Natural killer cell (primary cell): ENCODE results near the gene KERA. TPM values are rescaled to one million over a fixed set of nuclear protein-coding genes. Genes with fewer than 3 reads are reported as not detected.

Experiments used
- ATAC-seq, 3 donors: fragments of 150-1000 bp in 2 of 3; fragments of 200-7000 bp in 1 of 3; cut with Tn5 transposase; 1 replicate in 1 of 3; 2 replicates in 2 of 3; pipeline ENCODE4 v1.10.0; 2021; ENCODE audit warnings: mild to moderate bottlenecking in 2 of 3, moderate library complexity in 2 of 3
- DNase-seq, 2 donors: peaks; one replicate each; pipeline versions ENCODE4 v3.0.0 to v3.0.0-alpha.2; 2013 to 2021; ENCODE audit warnings: mixed read lengths in 1 of 2
- H3K27ac ChIP-seq: one replicate; pipeline ENCODE4 v1.5.1; 2013; ENCODE audit warnings: mild to moderate bottlenecking, low read length
- H3K27me3 ChIP-seq: one replicate; pipeline ENCODE4 v1.6.1; 2013; ENCODE audit warnings: low read length; ENCODE audit not compliant: control insufficient read depth, insufficient read depth
- H3K36me3 ChIP-seq: one replicate; pipeline ENCODE4 v1.6.1; 2013; ENCODE audit warnings: low read length; ENCODE audit not compliant: control insufficient read depth, insufficient read depth
- H3K4me1 ChIP-seq: one replicate; pipeline ENCODE4 v1.6.1; 2013; ENCODE audit warnings: low read length; ENCODE audit not compliant: control insufficient read depth, insufficient read depth
- H3K4me3 ChIP-seq: one replicate; pipeline ENCODE4 v1.5.1; 2013; ENCODE audit warnings: low read length
- H3K9me3 ChIP-seq: one replicate; pipeline ENCODE4 v1.6.1; 2013; ENCODE audit warnings: low read length; ENCODE audit not compliant: control insufficient read depth, insufficient read depth
- H3K27ac Mint-ChIP-seq, 2 donors: one replicate each; pipeline ENCODE4 v1.8.0; 2022; ENCODE audit warnings: mild to moderate bottlenecking in 2 of 2, mixed read lengths in 2 of 2, moderate library complexity in 1 of 2
- H3K27me3 Mint-ChIP-seq, 2 donors: one replicate each; pipeline ENCODE4 v1.8.0; 2022; ENCODE audit warnings: low read depth in 2 of 2, mixed read lengths in 2 of 2
- H3K36me3 Mint-ChIP-seq: one replicate; pipeline ENCODE4 v1.8.0; 2022; ENCODE audit warnings: mixed read lengths
- H3K4me1 Mint-ChIP-seq, 2 donors: one replicate each; pipeline ENCODE4 v1.8.0; 2022; ENCODE audit warnings: mixed read lengths in 2 of 2
- H3K4me3 Mint-ChIP-seq: one replicate; pipeline ENCODE4 v1.8.0; 2022; ENCODE audit warnings: mild to moderate bottlenecking, moderate library complexity, mixed read lengths
- H3K9me3 Mint-ChIP-seq, 2 donors: one replicate each; pipeline ENCODE4 v1.8.0; 2022; ENCODE audit warnings: mixed read lengths in 2 of 2
- WGBS: methylation state at CpG from one replicate; pipeline ENCODE4 v1.1.7; 2013; ENCODE audit warnings: missing lambda C conversion rate; ENCODE audit not compliant: insufficient coverage; 5-methylcytosine and 5-hydroxymethylcytosine counted together
- intact Hi-C: fragments of 100-400 bp; cut with micrococcal nuclease; formaldehyde crosslinking; loops from one replicate; pipeline ENCODE4 v1.14.2; 2022
- total RNA-seq, 4 donors: library from RNA; stranded (reverse); fragments of 120-200 nt in 1 of 4; gene quantifications; one replicate each; pipeline versions ENCODE4 v1.2.3 to v1.2.4, GENCODE V29; 2013 to 2022
- TF ChIP-seq, protein P1 (sequence below): fragments of 200-600 bp; IDR thresholded peaks from one replicate; pipeline ENCODE4 v1.8.0; 2022; ENCODE audit warnings: antibody characterized with exemption

KERA gene
- total RNA-seq, 3 donors from 2014 or later (not counting 1 experiment from before 2014, with no cell fraction given): not detected

DNA sequence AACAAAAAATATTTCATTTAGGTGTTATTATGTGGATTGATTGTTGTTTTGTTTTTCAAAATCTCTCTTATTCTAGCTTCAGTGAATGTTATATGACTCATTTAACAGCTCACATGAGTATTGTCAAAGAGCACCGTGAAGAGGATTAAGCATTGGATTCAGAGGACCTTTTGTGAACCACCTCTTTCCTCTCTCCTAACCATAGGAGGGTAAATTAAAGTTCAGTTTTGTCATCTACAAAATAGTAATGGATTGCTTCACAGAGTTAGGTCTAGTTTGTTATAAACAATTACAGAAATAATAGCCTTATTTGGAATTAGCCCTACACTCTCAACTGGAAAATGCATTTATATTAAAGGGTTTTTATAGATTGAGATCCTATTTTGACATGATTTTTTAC, 962 bp upstream of the KERA start:
- no CpG with 5 or more reads among the region's 1 CpG for WGBS
- H3K9me3 Mint-ChIP-seq: peaks cover 0 to 2% of the 10 kb centered on the region in 2 donors
- H3K27ac Mint-ChIP-seq: no peak overlapping the region
- H3K4me1 Mint-ChIP-seq: no peaks in the 10 kb centered on the region
- H3K27me3 Mint-ChIP-seq: no peaks in the 10 kb centered on the region
- no peaks in the 10 kb centered on the region for H3K36me3 Mint-ChIP-seq
- no peak for DNase-seq
- intact Hi-C loops: no loop called here
- Histone ChIP-seq H3K4me3 (no peak overlapping the region), H3K9me3 (no peaks in the 10 kb centered on the region), H3K27ac (no peak overlapping the region), H3K27me3 (no peaks in the 10 kb centered on the region), H3K36me3 (no peaks in the 10 kb centered on the region), H3K4me1 (no peaks in the 10 kb centered on the region)
- H3K4me3 Mint-ChIP-seq: no peak overlapping the region
- TF ChIP-seq, protein P1, sequence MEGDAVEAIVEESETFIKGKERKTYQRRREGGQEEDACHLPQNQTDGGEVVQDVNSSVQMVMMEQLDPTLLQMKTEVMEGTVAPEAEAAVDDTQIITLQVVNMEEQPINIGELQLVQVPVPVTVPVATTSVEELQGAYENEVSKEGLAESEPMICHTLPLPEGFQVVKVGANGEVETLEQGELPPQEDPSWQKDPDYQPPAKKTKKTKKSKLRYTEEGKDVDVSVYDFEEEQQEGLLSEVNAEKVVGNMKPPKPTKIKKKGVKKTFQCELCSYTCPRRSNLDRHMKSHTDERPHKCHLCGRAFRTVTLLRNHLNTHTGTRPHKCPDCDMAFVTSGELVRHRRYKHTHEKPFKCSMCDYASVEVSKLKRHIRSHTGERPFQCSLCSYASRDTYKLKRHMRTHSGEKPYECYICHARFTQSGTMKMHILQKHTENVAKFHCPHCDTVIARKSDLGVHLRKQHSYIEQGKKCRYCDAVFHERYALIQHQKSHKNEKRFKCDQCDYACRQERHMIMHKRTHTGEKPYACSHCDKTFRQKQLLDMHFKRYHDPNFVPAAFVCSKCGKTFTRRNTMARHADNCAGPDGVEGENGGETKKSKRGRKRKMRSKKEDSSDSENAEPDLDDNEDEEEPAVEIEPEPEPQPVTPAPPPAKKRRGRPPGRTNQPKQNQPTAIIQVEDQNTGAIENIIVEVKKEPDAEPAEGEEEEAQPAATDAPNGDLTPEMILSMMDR: no peak
- no peak for ATAC-seq

DNA sequence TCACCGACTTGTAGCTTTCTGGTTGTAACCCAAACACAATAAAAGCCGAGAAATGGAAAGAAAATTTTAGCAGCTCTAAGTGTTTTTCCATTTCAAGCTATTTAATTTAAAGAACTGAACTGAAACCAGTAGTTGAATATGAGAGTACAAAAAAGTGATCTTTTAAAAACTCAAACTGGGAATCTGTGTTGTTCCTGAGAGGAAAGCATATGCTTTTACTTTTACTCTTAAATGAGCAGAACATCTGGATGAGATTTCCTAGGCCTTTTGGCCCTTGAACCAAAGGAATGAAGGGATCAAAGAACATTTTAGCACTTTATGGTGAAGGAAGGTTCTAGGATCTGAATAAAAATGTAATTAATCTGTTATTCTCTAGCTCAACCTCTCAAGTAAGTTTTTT, 1.3 kb downstream of the KERA start:
- TF ChIP-seq, protein P1: no peak
- Histone ChIP-seq H3K4me3 (no peak overlapping the region), H3K36me3 (no peaks in the 10 kb centered on the region), H3K9me3 (no peaks in the 10 kb centered on the region), H3K27me3 (no peaks in the 10 kb centered on the region), H3K27ac (no peak overlapping the region), H3K4me1 (no peaks in the 10 kb centered on the region)
- DNase-seq: no peak
- no peaks in the 10 kb centered on the region for H3K9me3 Mint-ChIP-seq
- ATAC-seq: no peak
- 78% methylated on average over 2 of the region's 2 CpGs for WGBS
- intact Hi-C loops: no loop called here
- H3K4me1 Mint-ChIP-seq: no peaks in the 10 kb centered on the region
- no peak overlapping the region for H3K27ac Mint-ChIP-seq
- H3K36me3 Mint-ChIP-seq: no peaks in the 10 kb centered on the region
- no peaks in the 10 kb centered on the region for H3K27me3 Mint-ChIP-seq
- no peak overlapping the region for H3K4me3 Mint-ChIP-seq

DNA sequence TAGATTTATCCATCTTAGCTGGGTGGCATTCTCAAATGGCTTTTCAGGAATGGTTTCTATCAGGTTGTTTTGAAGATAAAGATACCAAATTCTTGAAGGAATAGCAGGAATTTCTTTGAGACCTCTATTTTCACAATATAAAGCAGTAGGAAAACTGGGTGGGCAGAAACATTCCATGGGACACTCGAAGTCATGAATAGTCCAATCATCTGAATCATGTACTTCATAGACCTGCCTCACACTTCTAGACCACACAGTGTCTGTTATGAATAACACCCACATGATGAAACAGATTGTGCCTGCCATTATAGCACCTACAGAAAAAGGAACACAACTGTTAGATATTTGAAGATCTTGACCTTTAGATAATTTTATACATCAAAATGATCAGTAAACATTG, 1.8 kb downstream of the KERA start:
- Mint-ChIP-seq H3K4me3 (no peak overlapping the region), H3K27ac (no peak overlapping the region), H3K9me3 (no peaks in the 10 kb centered on the region), H3K4me1 (no peaks in the 10 kb centered on the region), H3K36me3 (no peaks in the 10 kb centered on the region), H3K27me3 (no peaks in the 10 kb centered on the region)
- ATAC-seq (peak in 1 of 3 donors; percentile 48), DNase-seq (no peak)
- Histone ChIP-seq H3K36me3 (no peaks in the 10 kb centered on the region), H3K27me3 (no peaks in the 10 kb centered on the region), H3K4me3 (no peak overlapping the region), H3K4me1 (no peaks in the 10 kb centered on the region), H3K9me3 (no peaks in the 10 kb centered on the region), H3K27ac (no peak overlapping the region)
- TF ChIP-seq, protein P1: no peak
- intact Hi-C loops: no loop called here
- 45% methylated on average over 1 of the region's 1 CpG for WGBS

DNA sequence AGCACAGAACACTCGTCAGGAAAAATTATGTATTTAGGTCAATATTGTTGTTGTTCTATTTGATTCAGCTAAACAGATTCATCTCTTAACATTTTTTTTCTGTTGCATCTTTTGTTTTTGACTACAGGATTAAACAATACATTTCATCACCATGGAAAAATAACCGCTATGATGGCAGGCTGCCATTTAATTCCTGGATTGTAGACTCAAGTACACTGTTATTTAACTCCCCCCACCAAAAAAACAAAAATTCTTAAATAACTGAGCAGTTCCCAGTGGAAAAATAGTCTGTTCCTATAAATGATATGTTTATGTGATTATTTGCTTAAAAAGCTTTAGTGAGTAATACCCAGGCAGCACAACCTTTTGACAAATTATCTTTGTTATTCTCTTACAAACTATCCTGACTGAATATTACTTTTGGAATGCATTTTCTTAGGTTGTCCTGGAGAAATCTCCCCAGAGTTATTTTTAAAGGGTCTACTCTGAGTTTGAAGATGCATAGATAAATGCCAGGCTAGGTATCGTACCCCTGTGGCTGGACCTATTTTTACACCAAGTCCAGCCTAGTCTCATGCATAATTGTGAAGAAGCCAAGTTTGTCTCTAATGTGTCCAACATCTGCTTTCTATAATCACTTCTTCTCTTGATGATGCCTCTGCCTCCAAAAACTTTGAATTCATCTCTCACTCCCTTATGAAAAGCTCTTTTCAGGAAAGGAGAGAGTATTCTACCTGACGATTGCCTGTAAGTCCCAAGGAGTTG, 3.7 kb downstream of the KERA start:
- H3K27me3 Mint-ChIP-seq: no peaks in the 10 kb centered on the region
- 80% methylated on average over 2 of the region's 4 CpGs for WGBS

More for the DNA sequence above, 3.7 kb downstream of the KERA start:
- Mint-ChIP-seq H3K4me1 (no peaks in the 10 kb centered on the region), H3K4me3 (no peak overlapping the region), H3K27ac (no peak overlapping the region), H3K36me3 (no peaks in the 10 kb centered on the region), H3K9me3 (no peaks in the 10 kb centered on the region)
- H3K4me3 ChIP-seq: no peak overlapping the region
- H3K27me3 ChIP-seq: no peaks in the 10 kb centered on the region
- no peaks in the 10 kb centered on the region for H3K4me1 ChIP-seq
- intact Hi-C loops: no loop called here
- no peak for ATAC-seq
- TF ChIP-seq, protein P1: no peak
- no peaks in the 10 kb centered on the region for H3K36me3 ChIP-seq
- DNase-seq: no peak
- H3K27ac ChIP-seq: no peak overlapping the region
- H3K9me3 ChIP-seq: no peaks in the 10 kb centered on the region
